Heart right ventricle (tissue), 16 donors: Measurements from ENCODE around the gene VSX1. TPM values are rescaled to one million over a fixed set of nuclear protein-coding genes. Genes with fewer than 3 reads are reported as not detected.

Source experiments
- ATAC-seq, 8 donors: fragments of 200-7000 bp; cut with Tn5 transposase; one replicate each; pipeline ENCODE4 v1.9.1; 2020; ENCODE audit warnings: mild to moderate bottlenecking in 8 of 8, moderate library complexity in 8 of 8, moderate number of reproducible peaks in 1 of 8
- DNase-seq, 2 donors: peaks; one replicate each; pipeline ENCODE4 v3.0.0-alpha.2; 2020
- H3K27ac ChIP-seq, 10 donors: fragments of 200-600 bp; sonication (generic) in 2 of 10; one replicate each; pipeline versions ENCODE4 v1.5.0 to v1.8.0; 2020 to 2022; ENCODE audit warnings: mild to moderate bottlenecking in 3 of 10
- H3K27me3 ChIP-seq, 7 donors: fragments of 200-600 bp; one replicate each; pipeline ENCODE4 v1.8.0; 2021 to 2022; ENCODE audit warnings: mild to moderate bottlenecking in 2 of 7
- H3K36me3 ChIP-seq, 9 donors: fragments of 200-600 bp; sonication (generic) in 1 of 9; one replicate each; pipeline versions ENCODE4 v1.5.0 to v1.8.0; 2020 to 2022; ENCODE audit warnings: mild to moderate bottlenecking in 2 of 9
- H3K4me1 ChIP-seq, 9 donors: fragments of 200-600 bp; sonication (generic) in 1 of 9; one replicate each; pipeline versions ENCODE4 v1.5.0 to v1.8.0; 2020 to 2022; ENCODE audit warnings: mild to moderate bottlenecking in 4 of 9
- H3K4me3 ChIP-seq, 10 donors: fragments of 200-600 bp; sonication (generic) in 2 of 10; one replicate each; pipeline versions ENCODE4 v1.5.0 to v1.8.0; 2020 to 2022; ENCODE audit warnings: mild to moderate bottlenecking in 7 of 10, moderate library complexity in 2 of 10
- H3K9me3 ChIP-seq, 11 donors: fragments of 200-600 bp in 10 of 11; sonication (generic) in 2 of 11; one replicate each; pipeline versions ENCODE4 v1.5.0 to v1.8.0; 2013 to 2022; ENCODE audit warnings: mild to moderate bottlenecking in 2 of 11, control low read depth in 1 of 11, moderate library complexity in 1 of 11
- CTCF ChIP-seq, 9 donors: fragments of 200-600 bp; sonication (generic) in 2 of 9; IDR thresholded peaks; one replicate each; pipeline versions ENCODE4 v1.5.0 to v1.8.0; 2021 to 2022; ENCODE audit warnings: antibody characterized with exemption in 9 of 9, mild to moderate bottlenecking in 5 of 9, moderate library complexity in 1 of 9
- WGBS, 2 donors: extraction: QIAGEN DNeasy Blood & Tissue Kit; methylation state at CpG; one replicate each; pipeline ENCODE4 v1.1.7; 2013; ENCODE audit warnings: inconsistent platforms in 1 of 2; 5-methylcytosine and 5-hydroxymethylcytosine counted together
- intact Hi-C, 10 donors: fragments of 100-400 bp; cut with DNase I; formaldehyde crosslinking; loops; one replicate each; pipeline versions ENCODE4 v1.11.1 to v1.14.2; 2022
- polyA plus RNA-seq, 2 donors: library from polyadenylated mRNA; stranded (reverse); fragments of 200-250 nt; gene quantifications; one replicate each; pipeline ENCODE4 v1.2.3, GENCODE V29; 2013
- total RNA-seq, 10 donors: library from RNA; stranded (reverse); fragmentation: NEBNext Ultra II Directional in 3 of 10; extraction: Animal tissue kit (Norgen Biotek cat#: 25700) in 3 of 10; gene quantifications; one replicate each; pipeline versions ENCODE4 v1.2.1 to v1.2.4, GENCODE V29; 2021 to 2023
- donor health status: Arrhythmogenic right ventricular cardiomyopathy.
- donor health status: ischemic (EF 13 %, LVEDD 7.1; RV severe dilation, severe dysfunction).
- donor health status: healthy with polysubstance abuse.
- donor health status: DM: no; HTN: yes; CAD: no.
- donor health status: DM: no; HTN: no; CAD: no.
- donor health status: ischemic (EF 25% LVEDD 6.9; RV normal size, moderate dysfunction).
- donor health status: ischemic (EF 25% LVEDD 5.7; RV mildly dilated, moderate dysfunction).
- donor health status: healthy.
- donor health status: DM: yes; HTN: yes; CAD: no.
- donor health status: Ischemic cardiomyopathy.
- donor health status: ischemic (EF 35%, LVEDD 5.7; RV mildly dilated, moderate dysfunction).
- donor health status: nonischemic (EF 11% LVEDD 7.7; RV severe dilation, severe dysfunction).
- donor health status: DM: yes; HTN: yes; CAD: no.
- donor health status: PGD.
- donor health status: ischemic (EF 29% LVEDD 5.4; RV normal size, mild dysfunction).
- donor health status: nonischemic (EF 23%, LVEDD 6.1; RV moderate dilation, normal function).

Gene VSX1
- total and polyA plus RNA-seq, 12 donors = 0.16 to 0.79 (median 0.34) TPM; not detected in 2

GRCh38 chr20:25050501-25051350 is 31.2 kb downstream of the VSX1 start:
- no peak for TF ChIP-seq CTCF (IDR thresholded peaks at IDR 0.05)
- H3K4me1 ChIP-seq = peaks cover 47 to 100% (median 92%) of the 10 kb centered on the region in 9 donors
- H3K4me3 ChIP-seq = no peak overlapping the region
- WGBS, 2 donors = 79 to 86% methylated on average over 17 of the region's 17 CpGs
- DNase-seq = no peak
- peak overlapping the region; percentile 2 to 99 (median 94) for H3K27ac ChIP-seq
- H3K36me3 ChIP-seq = peaks cover 0 to 31% (median 7%) of the 10 kb centered on the region in 9 donors
- no peaks in the 10 kb centered on the region for H3K9me3 ChIP-seq
- intact Hi-C loops = loop anchor here in 3 of 10 donors (10.0 kb wide), 3 partner anchors 144 to 1696 kb away; partner anchors contain the start of genes ABHD12 (in 1 of the 3), ENTPD6 (in 1 of the 3) and NXT1 (in 1 of the 3)
- ATAC-seq = no peak
- no peaks in the 10 kb centered on the region for H3K27me3 ChIP-seq

- no peaks in the 10 kb centered on the region for H3K27me3 ChIP-seq
- peaks cover 48 to 100% (median 92%) of the 10 kb centered on the region in 9 donors for H3K4me1 ChIP-seq
- 38 to 54% methylated on average over 7 of the region's 7 CpGs for WGBS, 2 donors
- no peaks in the 10 kb centered on the region for H3K9me3 ChIP-seq
- H3K36me3 ChIP-seq = peaks cover 0 to 34% (median 7%) of the 10 kb centered on the region in 9 donors
- no peak for DNase-seq
- intact Hi-C loops = loop anchor here in 3 of 10 donors (10.0 kb wide), 3 partner anchors 145 to 1695 kb away; partner anchors contain the start of genes ABHD12 (in 1 of the 3), ENTPD6 (in 1 of the 3) and NXT1 (in 1 of the 3)
- ATAC-seq = no peak
- H3K4me3 ChIP-seq = no peak overlapping the region
- no peak for TF ChIP-seq CTCF (IDR thresholded peaks at IDR 0.05)
- peak overlapping the region; percentile 2 to 99 (median 94) for H3K27ac ChIP-seq
These were observed 31.9 kb downstream of the VSX1 start for GRCh38 chr20:25050082-25050481.

- H3K36me3 ChIP-seq = peaks cover 0 to 35% (median 7%) of the 10 kb centered on the region in 9 donors
- H3K27ac ChIP-seq = peak overlapping the region; percentile 2 to 99 (median 94)
- intact Hi-C loops = loop anchor here in 4 of 10 donors (10.0 kb wide), 5 partner anchors 145 to 1695 kb away; partner anchors contain the start of genes ABHD12 (in 1 of the 4), ENTPD6 (in 1 of the 4), NXT1 (in 1 of the 4) and PYGB (in 1 of the 4)
- H3K4me1 ChIP-seq = peaks cover 50 to 100% (median 92%) of the 10 kb centered on the region in 9 donors
- ATAC-seq = no peak
- no peaks in the 10 kb centered on the region for H3K9me3 ChIP-seq
- DNase-seq = no peak
- WGBS, 2 donors = 51 to 56% methylated on average over 16 of the region's 16 CpGs
- no peak for TF ChIP-seq CTCF (IDR thresholded peaks at IDR 0.05)
- H3K4me3 ChIP-seq = no peak overlapping the region
- H3K27me3 ChIP-seq = no peaks in the 10 kb centered on the region
These were observed 32.5 kb downstream of the VSX1 start for GRCh38 chr20:25049261-25050060.

GRCh38 chr20:25048519-25048952 is 33.4 kb downstream of the VSX1 start:
- TF ChIP-seq CTCF (IDR thresholded peaks at IDR 0.05) = no peak
- Histone ChIP-seq H3K9me3 (no peaks in the 10 kb centered on the region), H3K4me3 (no peak overlapping the region), H3K36me3 (peaks cover 0 to 35% (median 7%) of the 10 kb centered on the region in 9 donors), H3K27ac (peak overlapping the region; percentile 59 to 99 (median 94)), H3K4me1 (peaks cover 50 to 100% (median 92%) of the 10 kb centered on the region in 9 donors), H3K27me3 (no peaks in the 10 kb centered on the region)
- DNase-seq (no peak), ATAC-seq (peak in 2 of 8 donors; percentile 8 to 29)
- intact Hi-C loops = loop anchor here in 2 of 10 donors (10.0 kb wide), 2 partner anchors 196 to 1634 kb away; partner anchors contain the start of gene PYGB (in 1 of the 2)
- WGBS, 2 donors = 52 to 67% methylated on average over 8 of the region's 8 CpGs
